ENCODE measurements around the gene ZNF655.
"Not testable (repeated sequence)": the region's sequence is repeated elsewhere in the genome, so short reads cannot be mapped to it uniquely, and the experiment has no call there.

Gene ZNF655, protein sequence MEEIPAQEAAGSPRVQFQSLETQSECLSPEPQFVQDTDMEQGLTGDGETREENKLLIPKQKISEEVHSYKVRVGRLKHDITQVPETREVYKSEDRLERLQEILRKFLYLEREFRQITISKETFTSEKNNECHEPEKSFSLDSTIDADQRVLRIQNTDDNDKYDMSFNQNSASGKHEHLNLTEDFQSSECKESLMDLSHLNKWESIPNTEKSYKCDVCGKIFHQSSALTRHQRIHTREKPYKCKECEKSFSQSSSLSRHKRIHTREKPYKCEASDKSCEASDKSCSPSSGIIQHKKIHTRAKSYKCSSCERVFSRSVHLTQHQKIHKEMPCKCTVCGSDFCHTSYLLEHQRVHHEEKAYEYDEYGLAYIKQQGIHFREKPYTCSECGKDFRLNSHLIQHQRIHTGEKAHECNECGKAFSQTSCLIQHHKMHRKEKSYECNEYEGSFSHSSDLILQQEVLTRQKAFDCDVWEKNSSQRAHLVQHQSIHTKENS

DNA sequence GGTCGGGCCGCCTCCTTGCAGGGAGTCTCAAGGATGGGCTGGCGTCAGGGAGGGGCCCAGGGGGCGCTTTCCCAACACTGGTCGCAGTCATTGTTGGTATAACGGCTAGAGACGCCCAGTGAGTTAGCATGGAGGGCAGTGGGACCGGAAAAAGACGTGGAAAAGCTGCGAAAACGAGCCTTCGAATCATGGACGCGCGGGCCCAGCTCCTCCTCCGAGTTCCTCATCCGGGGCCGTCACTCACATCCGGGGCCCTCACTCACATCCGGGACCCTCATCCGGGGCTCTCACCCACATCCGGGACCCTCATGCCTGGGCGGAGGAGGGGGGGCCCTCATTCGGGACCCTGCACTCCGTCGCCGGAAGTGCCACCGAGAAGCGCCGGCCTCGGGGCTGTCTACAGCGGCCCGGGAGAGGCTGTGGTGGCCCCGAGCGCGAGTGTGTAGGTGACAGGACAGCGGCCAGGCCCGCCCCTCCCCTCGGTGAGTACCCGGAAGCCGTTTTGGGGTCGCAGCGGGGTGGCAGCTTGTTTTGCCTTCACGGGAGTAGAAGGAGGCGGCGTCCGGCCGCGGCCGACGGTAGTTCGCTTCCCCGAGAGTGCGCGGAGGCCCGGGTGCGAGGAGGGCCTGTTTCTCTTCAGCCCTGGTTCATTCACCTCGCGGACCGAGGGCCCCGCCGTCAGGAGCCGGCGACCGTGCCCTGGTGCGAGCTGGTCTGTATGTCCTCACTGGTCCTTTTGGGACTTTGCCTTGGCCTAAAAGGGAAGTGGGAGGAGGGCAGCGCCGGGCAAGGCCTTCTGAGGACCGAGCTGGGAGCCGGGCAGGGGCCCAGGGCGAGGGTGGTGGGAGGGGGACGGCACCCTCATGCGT, at the start of gene ZNF655:
ZNF655 (plus strand) TSS at position 337 of the 869 bp plus-strand sequence. CDS start 1,918 bp downstream, outside the sequence.
- in situ Hi-C loops (cut with MboI; ENCODE audit: low pct_unique_long_range_greater_than_20kb, low sequenced_read_pairs) = no loop called here
- peak; percentile 78 for DNase-seq

DNA sequence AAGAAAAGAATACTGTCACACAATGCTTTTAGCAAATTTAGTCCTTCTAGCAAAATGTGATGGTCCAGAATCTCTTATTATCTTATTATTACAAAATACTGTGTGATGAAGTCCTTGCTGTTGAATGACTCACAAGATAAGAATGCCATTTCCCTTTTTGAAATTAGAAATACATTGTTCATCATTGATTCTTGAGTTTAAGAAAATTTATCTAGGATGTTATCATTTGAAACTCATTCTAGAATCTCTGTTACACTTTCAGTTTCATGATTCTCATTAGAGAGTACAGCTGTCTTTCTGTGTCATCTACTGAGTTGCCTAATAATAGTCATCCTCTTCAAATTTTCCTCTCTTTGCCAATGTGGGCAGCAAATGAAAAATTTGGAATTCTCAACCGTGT, 44.4 kb upstream of the ZNF655 start:
- in situ Hi-C loops (cut with MboI; ENCODE audit: low pct_unique_long_range_greater_than_20kb, low sequenced_read_pairs) = no loop called here
- no peak for DNase-seq

DNA sequence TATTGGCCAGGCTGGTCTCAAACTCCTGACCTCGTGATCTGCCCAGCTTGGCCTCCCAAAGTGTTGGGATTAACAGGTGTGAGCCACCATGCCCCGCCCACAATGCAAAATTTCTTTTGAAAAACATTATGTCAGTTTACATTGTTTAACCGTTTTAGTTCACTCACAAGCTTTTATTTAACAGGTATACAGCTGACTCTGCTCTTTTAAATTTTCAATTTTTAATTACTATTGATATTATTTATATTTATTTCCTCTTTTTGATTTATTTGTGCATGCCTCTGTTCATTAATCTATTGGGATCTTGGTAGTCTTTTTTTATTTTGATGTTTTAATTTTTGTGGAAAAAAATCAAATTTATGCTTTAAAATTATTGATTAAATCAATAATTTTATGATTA, 37.0 kb upstream of the ZNF655 start:
- no peak for DNase-seq
- in situ Hi-C loops (cut with MboI; ENCODE audit: low pct_unique_long_range_greater_than_20kb, low sequenced_read_pairs) = no loop called here

DNA sequence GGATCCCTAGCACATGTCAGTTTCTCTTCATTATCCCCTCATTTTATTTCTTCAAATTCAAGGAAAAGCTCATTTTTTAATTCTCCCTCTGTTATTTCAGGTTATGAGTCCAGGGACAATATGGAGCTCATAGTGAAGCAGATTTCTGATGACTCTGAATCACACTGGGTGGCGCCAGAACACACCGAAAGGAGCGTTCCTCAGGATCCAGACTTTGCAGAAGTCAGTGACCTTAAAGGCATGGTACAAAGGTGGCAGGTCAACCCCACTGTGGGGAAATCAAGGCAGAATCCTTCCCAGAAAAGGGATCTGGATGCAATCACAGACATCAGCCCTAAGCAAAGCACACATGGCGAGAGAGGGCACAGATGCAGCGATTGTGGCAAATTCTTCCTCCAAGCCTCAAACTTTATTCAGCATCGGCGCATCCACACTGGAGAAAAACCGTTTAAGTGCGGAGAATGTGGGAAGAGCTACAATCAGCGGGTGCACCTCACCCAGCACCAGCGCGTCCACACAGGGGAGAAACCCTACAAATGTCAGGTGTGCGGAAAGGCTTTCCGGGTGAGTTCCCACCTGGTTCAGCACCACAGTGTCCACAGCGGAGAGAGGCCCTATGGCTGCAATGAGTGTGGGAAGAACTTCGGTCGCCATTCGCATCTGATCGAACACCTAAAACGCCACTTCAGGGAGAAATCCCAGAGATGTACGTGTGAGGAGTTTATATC, 32.6 kb upstream of the ZNF655 start:
- in situ Hi-C loops (cut with MboI; ENCODE audit: low pct_unique_long_range_greater_than_20kb, low sequenced_read_pairs) = no loop called here

DNA sequence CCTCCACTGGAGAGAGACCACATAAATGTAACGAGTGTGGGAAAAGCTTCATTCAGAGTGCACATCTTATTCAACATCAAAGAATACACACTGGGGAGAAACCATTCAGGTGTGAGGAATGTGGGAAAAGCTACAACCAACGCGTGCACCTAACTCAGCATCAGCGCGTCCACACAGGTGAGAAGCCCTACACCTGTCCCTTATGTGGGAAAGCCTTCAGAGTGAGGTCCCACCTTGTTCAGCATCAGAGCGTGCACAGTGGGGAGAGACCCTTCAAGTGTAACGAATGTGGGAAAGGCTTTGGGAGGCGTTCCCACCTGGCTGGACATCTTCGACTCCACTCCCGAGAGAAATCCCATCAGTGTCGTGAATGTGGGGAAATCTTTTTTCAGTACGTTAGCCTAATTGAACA, 27.1 kb upstream of the ZNF655 start:
- no peak for DNase-seq
- in situ Hi-C loops (cut with MboI; ENCODE audit: low pct_unique_long_range_greater_than_20kb, low sequenced_read_pairs) = no loop called here

More for the DNA sequence above, 32.6 kb upstream of the ZNF655 start:
- peak; percentile 33 for DNase-seq

DNA sequence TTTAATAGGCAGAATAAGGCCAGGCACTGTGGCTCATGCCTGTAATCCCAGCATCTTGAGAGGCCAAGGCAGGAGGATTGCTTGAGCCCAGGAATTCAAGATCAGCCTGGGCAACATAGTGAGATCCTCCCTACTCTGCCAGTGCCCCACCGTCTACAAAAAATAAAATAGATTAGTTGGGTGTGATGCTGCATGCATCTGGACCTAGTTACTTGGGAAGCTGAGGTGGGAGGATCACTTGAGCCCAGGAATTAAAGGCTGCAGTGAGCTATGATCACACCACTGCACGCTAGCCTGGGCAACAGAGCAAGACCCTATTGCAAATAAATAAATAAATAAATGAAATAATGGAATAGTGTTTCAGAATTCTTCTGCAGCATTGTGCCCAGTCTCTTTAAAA, 22.8 kb upstream of the ZNF655 start:
- no peak for DNase-seq
- in situ Hi-C loops (cut with MboI; ENCODE audit: low pct_unique_long_range_greater_than_20kb, low sequenced_read_pairs) = no loop called here

DNA sequence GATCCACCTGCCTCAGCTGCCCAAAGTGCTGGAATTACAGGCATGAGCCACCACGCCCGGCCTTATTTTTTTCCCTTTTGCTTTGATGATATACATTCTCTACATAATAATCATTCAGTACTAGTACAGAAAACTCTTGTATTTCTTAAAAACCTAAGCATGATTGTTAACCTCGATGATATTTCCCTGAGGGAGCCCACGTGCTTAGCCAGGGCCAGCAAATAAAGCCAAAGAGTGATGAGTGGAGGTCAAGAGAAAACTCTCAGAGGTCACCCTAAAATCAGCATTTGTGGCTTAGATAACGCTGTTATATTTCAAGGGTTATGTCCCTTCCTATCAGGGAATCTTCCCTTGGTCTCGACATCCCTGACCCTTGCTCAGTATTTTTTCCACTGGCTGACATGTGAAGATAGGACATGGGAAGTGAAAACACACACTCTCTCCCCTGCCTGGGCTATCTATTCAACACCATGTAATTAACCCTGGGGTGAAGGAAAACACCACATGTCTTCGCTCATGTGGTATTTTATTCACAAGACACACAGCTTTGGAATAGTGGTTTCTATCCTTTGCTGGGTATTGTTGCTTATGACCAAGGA, 19.1 kb upstream of the ZNF655 start:
- in situ Hi-C loops (cut with MboI; ENCODE audit: low pct_unique_long_range_greater_than_20kb, low sequenced_read_pairs) = no loop called here
- DNase-seq = no peak

DNA sequence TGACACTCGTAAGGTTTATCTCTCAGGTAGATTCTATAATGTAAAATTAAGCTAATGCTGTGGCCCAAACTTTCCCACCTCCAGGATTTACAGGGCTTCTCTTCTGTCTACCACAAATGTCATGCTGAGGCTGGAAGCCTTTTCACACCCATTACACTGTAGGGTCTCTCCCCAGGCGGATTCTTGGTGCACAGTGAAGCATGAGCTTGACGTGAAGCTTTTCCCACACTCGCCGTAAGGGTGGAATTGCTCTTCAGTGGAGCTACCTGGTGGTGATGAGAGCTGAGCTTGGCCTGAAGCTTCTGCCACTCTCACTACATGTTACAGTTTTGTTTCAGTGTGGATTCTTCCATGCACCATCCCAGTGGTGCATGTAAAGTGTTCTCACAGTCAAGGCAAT, 17.9 kb upstream of the ZNF655 start:
- no peak for DNase-seq
- in situ Hi-C loops (cut with MboI; ENCODE audit: low pct_unique_long_range_greater_than_20kb, low sequenced_read_pairs) = no loop called here

DNA sequence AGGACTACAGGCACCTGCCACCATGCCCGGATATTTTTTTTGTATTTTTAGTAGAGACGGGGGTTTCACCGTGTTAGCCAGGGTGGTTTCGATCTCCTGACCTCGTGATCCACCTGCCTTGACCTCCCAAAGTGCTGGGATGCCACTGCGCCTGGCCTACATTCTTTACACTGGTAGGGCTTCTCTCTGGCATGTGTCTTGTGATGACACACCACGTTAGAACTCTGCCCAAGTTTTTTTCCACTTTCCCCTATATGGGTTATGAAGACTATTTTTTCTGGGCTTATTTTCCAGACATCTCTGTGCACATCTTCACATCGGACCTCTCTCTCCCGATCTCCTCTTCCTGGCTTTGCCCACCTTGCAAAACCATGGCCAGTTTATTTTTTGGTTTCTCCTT, 17.2 kb upstream of the ZNF655 start:
- DNase-seq = no peak

DNA sequence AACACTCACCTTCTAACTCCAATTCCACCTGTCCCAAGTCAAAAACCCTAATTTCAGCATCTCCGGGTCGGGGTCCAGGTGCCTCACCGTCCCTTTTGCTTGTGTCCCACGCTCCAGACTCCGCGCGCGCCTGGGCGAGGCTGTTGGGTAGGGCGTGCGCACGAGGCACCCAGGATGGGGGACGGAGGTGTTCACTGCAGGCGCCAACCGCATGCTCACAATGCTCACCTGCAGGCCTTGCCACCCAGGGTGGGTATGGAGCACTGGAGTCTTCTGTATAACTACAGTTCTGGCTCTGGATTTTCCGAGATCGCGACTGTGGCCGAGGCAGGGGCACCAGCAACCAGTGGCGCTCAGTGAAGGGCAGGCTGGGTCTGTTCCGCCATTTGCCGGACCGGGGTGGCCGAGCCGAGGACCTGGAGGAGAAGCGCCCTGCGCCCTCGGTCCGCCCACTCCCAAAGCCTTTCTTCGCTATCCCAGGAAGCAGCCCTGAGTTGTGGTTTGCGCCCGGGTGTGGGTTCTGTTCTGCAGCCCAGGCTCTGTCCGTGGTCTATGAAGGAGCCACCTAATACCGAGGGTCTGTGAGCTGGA, 15.3 kb upstream of the ZNF655 start:
- in situ Hi-C loops (cut with MboI; ENCODE audit: low pct_unique_long_range_greater_than_20kb, low sequenced_read_pairs) = no loop called here
- DNase-seq = no peak

More for the DNA sequence above, 17.2 kb upstream of the ZNF655 start:
- in situ Hi-C loops (cut with MboI; ENCODE audit: low pct_unique_long_range_greater_than_20kb, low sequenced_read_pairs) = no loop called here

DNA sequence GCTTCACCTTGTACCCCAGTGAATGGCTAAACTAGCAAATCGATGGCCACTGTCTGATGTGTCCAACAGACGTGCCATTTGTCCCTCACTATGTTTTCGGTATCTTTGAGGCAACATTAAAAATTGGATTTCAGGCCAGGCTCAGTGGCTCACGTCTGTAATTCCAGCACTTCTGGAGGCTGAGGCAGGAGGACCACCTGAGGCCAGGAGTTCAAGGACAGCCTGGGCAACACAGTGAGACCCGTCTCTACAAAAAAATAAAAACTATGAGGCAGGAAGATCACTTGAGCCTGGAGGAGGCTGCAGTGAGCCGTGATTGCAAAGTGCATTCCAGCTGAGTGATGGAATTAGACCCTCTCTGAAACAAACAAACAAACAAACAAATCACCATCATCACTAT, 14.5 kb upstream of the ZNF655 start:
- in situ Hi-C loops (cut with MboI; ENCODE audit: low pct_unique_long_range_greater_than_20kb, low sequenced_read_pairs) = no loop called here
- DNase-seq = no peak

DNA sequence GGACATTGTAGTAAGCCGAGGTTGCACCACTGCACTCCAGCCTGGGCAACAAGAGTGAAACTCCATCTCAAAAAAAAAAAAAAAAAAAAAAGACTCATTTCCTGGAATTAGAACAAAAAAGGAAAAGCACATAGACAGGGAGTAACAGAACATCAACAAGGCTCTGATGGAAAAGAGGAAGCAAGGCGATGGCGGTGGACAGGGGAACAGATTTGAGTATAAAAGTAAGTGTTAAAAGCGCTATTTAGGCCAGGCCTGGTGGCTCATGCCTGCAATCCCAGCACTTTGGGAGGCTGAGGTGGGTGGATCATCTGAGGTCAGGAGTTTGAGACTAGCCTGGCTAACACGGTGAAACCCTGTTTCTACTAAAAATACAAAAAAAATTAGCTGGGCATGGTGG, 13.1 kb upstream of the ZNF655 start:
- in situ Hi-C loops (cut with MboI; ENCODE audit: low pct_unique_long_range_greater_than_20kb, low sequenced_read_pairs) = not testable (repeated sequence)
- DNase-seq = peak; percentile 71

DNA sequence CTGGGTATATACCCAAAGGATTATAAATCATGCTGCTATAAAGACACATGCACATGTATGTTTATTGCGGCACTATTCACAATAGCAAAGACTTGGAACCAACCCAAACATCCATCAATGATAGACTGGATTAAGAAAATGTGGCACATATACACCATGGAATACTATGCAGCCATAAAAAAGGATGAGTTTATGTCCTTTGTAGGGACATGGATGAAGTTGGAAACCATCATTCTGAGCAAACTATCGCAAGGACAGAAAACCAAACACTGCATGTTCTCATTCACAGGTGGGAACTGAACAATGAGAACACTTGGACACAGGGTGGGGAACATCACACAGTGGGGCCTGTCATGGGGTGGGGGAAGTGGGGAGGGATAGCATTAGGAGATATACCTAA, 8.9 kb upstream of the ZNF655 start:
- DNase-seq; in situ Hi-C loops (cut with MboI; ENCODE audit: low pct_unique_long_range_greater_than_20kb, low sequenced_read_pairs): not testable (repeated sequence)

DNA sequence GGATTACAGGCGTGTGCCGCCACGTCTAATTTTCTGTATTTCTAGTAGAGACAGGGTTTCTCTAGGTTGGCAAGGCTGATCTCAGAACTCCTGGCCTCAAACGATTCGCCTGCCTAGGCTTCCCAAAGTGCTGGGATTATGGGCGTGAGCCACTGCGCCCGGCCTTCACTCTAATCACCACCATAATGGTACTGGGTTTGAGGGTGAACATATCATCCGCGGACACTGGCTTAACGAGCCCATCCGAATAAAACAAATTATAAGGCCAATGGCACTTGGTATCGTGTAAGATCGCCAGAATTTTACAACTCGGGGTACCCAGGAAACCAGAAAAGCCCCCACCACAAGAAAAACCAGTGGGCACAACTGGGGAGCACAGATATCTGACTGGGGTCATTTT, 7.1 kb upstream of the ZNF655 start:
- DNase-seq = no peak
- in situ Hi-C loops (cut with MboI; ENCODE audit: low pct_unique_long_range_greater_than_20kb, low sequenced_read_pairs) = no loop called here

DNA sequence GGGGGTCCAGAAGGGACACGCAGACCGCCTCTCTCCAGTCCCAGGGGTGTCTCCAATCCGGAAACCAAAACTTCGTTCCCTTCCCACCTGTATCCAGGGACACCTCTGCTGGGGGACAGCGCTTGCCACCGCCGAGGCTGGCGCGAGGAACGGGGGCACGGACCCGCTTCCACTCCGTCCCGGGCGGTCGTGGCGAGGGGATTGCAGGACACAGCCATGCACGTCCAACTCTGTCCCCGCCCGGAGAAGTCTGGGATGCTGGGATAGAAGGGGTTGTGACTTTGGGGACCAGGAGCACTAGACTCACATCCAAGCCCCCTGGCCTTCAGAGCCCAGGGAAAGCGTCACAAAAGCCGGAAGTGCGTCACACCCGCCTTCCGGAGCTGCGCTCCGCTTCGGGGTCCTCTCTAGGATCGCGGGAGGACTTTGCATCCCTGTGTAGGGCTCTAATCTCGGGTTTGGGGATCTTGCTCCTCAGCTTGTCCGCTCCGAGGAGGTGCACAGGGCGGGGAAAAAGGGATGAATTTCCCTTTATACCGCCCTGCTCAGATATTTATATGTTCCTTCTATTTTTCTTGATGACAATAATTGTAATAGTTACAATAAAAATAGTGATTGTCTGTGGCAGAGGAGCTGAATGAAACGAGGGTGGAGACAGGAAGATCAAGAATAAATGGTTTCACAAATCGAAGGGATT, 6.5 kb upstream of the ZNF655 start, which contains the start of gene FAM200A:
FAM200A (minus strand) TSS at position 348 of the 697 bp plus-strand sequence. CDS start 3,707 bp downstream, outside the sequence.
- in situ Hi-C loops (cut with MboI; ENCODE audit: low pct_unique_long_range_greater_than_20kb, low sequenced_read_pairs) = no loop called here

DNA sequence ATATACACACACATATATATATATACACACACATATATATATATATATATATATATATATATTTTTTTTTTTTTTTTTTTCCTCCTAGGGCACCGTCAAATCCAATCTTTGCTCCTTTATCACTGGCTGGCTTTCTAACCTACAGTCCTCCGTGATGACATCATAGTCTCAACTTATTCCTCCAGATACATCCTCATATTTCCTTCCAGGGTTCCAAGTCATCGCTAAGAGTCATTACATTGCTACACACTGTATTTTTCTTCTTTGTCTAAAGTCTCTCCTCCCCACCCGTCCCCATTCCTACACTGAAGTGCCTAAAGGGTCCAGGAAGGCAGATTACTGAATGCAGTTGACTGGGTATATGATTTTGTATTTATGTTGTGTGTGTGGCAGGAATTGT, 5.4 kb upstream of the ZNF655 start:
- DNase-seq = no peak
- in situ Hi-C loops (cut with MboI; ENCODE audit: low pct_unique_long_range_greater_than_20kb, low sequenced_read_pairs) = no loop called here

More for the DNA sequence above, 6.5 kb upstream of the ZNF655 start, which contains the start of gene FAM200A:
- peak; percentile 89 for DNase-seq

DNA sequence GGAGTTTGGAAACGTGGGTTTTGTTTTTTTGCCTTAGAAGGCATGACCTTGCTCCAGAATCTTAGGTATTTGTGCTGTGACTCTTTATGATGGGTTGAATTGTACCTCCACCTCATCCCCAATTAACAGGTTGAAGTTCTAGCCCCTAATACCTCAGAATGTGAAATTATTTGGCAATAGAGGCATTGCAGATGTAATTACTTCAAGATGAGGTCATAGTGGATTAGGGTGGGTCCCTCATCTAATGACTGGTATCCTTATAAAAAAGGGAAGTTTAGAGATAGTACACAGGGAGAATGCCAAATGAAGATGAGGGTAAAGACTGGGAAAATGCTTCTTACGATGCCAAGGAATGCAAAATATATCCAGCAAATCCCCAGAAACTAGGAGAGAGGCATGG, 3.5 kb upstream of the ZNF655 start:
- in situ Hi-C loops (cut with MboI; ENCODE audit: low pct_unique_long_range_greater_than_20kb, low sequenced_read_pairs) = no loop called here
- DNase-seq = no peak

DNA sequence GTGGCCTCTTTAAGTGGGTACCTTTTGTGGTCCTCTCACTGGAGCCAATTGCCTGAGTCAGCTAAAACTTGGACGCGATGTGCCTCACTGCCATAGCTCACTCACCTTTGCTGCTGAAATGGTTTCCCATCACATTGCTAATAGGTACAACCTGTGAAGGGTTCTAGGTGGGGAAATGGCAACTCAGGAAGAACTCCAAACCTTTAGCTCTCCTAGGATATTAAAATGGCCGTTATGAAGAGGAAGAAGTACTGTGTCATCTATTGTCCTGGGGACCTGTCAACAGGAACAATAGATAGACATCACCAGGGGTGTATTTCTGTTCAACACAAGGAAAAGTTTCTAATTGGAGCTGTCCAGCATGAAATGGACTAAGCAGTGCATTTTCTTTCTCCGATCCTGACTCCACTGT, 1.2 kb upstream of the ZNF655 start:
- in situ Hi-C loops (cut with MboI; ENCODE audit: low pct_unique_long_range_greater_than_20kb, low sequenced_read_pairs) = no loop called here
- DNase-seq = no peak
